Raji (cell line): ENCODE results near the gene NR1I2.

ENCODE experiments used
- POLR2A ChIP-seq: IDR thresholded peaks from 2 replicates; pipeline ENCODE4 v1.6.1; 2011; ENCODE audit warnings: low read depth, low read length, control low read depth; ENCODE audit not compliant: insufficient read depth

Gene NR1I2

GRCh38 chr3:119781330-119782198, at the start of gene NR1I2:
TSS of gene NR1I2 (plus strand) at chr3:119782101.
- no peak for TF ChIP-seq POLR2A

- no peak for TF ChIP-seq POLR2A
Observed at GRCh38 chr3:119733812-119734211, 48.1 kb upstream of the NR1I2 start.

- no peak for TF ChIP-seq POLR2A
Observed at GRCh38 chr3:119738741-119739140, 43.2 kb upstream of the NR1I2 start.

- TF ChIP-seq POLR2A = no peak
Observed at GRCh38 chr3:119741657-119742590, 40.0 kb upstream of the NR1I2 start.

- TF ChIP-seq POLR2A = no peak
Observed at GRCh38 chr3:119743921-119744320, 38.0 kb upstream of the NR1I2 start.

- TF ChIP-seq POLR2A = no peak
Observed at GRCh38 chr3:119745942-119746341, 36.0 kb upstream of the NR1I2 start.

- no peak for TF ChIP-seq POLR2A
Observed at GRCh38 chr3:119746423-119746822, 35.5 kb upstream of the NR1I2 start.

GRCh38 chr3:119747357-119747756, 34.5 kb upstream of the NR1I2 start:
- TF ChIP-seq POLR2A = no peak

- TF ChIP-seq POLR2A = no peak
Observed at GRCh38 chr3:119748991-119749390, 32.9 kb upstream of the NR1I2 start.

GRCh38 chr3:119751423-119751822, 30.5 kb upstream of the NR1I2 start:
- no peak for TF ChIP-seq POLR2A

GRCh38 chr3:119759962-119760361, 21.9 kb upstream of the NR1I2 start:
- no peak for TF ChIP-seq POLR2A

GRCh38 chr3:119762876-119763275, 19.0 kb upstream of the NR1I2 start:
- TF ChIP-seq POLR2A = no peak

GRCh38 chr3:119763466-119763865, 18.4 kb upstream of the NR1I2 start:
- TF ChIP-seq POLR2A = no peak

GRCh38 chr3:119765239-119765638, 16.7 kb upstream of the NR1I2 start:
- no peak for TF ChIP-seq POLR2A

GRCh38 chr3:119767936-119768601, 13.8 kb upstream of the NR1I2 start:
- TF ChIP-seq POLR2A = no peak
